GM13976 (cell line): ENCODE results near the gene FIGN.

Experiments
- DNase-seq: peaks from one replicate; pipeline ENCODE4 v3.0.0; 2012; ENCODE audit warnings: low spot score
- in situ Hi-C: fragments of 300-500 bp; cut with MboI; formaldehyde crosslinking; loops from one replicate; pipeline ENCODE4 v1.12.0; 2022; ENCODE audit warnings: low sequenced_read_pairs, mixed read lengths, inconsistent platforms; ENCODE audit not compliant: unreplicated experiment
- TF ChIP-seq, protein P1 (sequence below): IDR thresholded peaks from 2 replicates; pipeline ENCODE4 v1.5.1; 2012; ENCODE audit warnings: borderline replicate concordance, mild to moderate bottlenecking; ENCODE audit not compliant: insufficient read depth; ENCODE audit errors: extremely low read depth, missing control alignments, control extremely low read depth

Gene FIGN

DNA sequence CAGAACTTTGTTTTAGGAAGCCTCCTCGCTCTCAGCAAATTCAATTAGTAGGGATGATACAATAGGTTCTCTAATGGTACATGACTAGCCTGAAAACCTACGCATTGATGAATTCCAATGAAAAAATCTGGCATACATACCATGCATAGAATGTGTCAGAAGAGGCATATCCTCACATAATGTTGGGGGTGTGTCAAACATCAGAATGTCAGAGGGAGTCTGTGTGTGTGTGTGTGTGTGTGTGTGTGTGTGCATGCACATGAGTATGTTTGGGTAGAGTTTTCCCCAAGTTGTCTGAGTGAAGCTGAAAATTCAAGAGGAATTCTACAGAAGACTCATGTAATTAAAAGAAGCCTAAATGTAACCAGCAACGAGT lies 78.5 kb downstream of the FIGN start:
- in situ Hi-C loops = no loop called here
- TF ChIP-seq, protein P1, sequence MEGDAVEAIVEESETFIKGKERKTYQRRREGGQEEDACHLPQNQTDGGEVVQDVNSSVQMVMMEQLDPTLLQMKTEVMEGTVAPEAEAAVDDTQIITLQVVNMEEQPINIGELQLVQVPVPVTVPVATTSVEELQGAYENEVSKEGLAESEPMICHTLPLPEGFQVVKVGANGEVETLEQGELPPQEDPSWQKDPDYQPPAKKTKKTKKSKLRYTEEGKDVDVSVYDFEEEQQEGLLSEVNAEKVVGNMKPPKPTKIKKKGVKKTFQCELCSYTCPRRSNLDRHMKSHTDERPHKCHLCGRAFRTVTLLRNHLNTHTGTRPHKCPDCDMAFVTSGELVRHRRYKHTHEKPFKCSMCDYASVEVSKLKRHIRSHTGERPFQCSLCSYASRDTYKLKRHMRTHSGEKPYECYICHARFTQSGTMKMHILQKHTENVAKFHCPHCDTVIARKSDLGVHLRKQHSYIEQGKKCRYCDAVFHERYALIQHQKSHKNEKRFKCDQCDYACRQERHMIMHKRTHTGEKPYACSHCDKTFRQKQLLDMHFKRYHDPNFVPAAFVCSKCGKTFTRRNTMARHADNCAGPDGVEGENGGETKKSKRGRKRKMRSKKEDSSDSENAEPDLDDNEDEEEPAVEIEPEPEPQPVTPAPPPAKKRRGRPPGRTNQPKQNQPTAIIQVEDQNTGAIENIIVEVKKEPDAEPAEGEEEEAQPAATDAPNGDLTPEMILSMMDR = no peak
- DNase-seq = no peak

DNA sequence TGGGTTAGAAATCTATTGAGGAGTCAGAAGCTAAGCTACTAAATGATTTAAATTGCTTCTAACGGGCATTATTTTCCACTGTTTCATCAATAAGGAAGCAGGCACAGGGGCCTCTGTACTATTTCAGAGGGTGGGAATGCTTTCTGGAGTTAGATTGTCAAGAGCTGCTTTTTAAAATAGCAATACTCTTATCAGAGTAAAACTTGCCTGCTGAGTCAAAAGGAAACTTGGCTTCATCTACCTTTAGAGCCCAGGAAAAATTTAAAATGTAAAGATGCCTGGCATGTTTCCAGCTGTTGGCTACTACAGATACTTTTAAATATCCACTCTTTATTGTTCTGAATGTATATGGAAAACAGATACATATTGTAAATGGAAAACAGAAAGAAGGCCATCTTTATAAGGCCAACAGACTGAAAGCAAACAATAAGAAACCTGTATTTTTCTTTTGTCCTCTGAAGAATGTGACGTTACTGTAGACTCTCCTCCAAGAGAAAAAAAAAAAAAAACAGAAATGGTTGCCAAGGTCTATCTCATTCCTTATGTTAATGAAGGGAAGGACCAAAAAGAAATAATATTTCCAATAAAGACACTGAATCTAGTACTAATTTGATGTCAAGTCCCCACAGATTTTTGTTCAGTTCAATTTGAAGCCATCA lies 79.1 kb downstream of the FIGN start:
- no peak for DNase-seq
- TF ChIP-seq, protein P1 = no peak
- in situ Hi-C loops = no loop called here

DNA sequence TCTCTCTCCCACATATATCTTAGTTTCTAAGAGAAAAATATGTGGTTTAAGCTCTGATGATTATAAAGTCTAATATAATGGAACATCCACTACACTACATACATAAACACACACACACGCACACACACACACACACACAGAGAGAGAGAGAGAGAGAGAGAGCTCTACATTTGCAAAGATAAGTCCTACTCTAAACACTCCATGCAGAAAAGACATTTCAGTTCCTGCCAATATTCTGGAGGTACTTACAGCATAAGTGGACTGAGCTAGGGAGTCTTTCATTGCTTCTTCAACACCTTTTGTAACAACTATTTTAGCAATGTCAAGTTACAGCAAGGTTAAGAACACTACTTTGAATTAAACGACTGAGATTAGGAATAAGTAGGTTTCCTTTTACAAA lies 80.1 kb downstream of the FIGN start:
- in situ Hi-C loops = no loop called here
- TF ChIP-seq, protein P1 = no peak
- DNase-seq = no peak

DNA sequence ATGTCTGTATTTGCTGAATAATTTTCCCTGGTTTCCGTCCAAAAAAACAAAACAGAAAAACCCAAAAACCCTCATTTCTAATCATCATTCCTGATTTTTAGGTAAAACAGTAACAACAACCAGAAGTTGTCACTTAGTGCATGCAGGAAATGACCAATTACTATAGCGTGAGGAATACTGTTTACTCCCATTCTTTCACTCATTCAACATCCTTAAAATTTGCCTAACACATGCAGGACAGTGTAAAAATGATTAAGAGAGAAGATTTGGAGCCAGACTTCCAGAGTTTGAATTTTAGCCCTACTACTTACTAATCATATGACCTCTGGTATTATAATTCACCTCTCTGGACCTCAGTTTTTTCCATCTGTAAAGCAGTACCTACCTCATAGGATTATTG lies 83.1 kb downstream of the FIGN start:
- DNase-seq = no peak
- in situ Hi-C loops = no loop called here
- TF ChIP-seq, protein P1 = no peak

DNA sequence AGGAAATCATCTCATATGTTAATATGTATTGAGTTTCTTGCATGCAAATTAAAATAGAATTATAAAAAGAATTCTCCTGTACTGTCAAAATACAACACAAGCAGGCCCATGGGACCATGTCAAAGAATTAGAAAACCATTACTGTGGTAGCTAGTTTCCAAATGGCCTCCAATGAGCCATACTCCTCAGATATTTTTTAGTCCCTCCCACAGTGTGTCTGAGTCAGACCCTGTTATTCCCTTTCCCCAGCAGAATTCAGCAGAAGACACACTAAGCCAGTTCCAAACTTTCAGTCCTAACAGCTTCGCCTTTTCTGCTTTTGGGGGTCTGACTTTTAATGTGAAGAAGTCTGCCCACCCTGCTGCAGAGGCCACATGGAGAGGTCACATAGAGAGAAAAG lies 86.7 kb downstream of the FIGN start:
- TF ChIP-seq, protein P1 = no peak
- in situ Hi-C loops = no loop called here
- DNase-seq = no peak

DNA sequence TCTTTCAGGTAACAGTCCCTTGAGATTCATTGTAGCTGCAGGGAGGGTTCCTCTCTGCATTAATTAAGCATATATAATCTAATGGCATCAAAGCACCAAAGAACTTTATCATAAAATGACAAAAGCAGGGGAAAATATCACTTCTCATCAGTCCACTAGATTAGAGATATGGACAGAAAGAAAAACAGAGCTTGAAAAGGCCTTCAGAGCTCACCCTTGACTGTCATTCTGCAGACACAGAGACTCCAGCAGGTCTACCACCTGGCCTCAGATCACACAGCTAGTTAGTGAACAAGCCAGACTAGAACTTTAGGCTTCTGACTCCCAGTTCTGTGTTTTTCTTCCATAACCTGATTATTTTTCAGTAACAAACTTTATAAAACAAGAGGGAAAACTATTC lies 88.5 kb downstream of the FIGN start:
- no peak for DNase-seq
- in situ Hi-C loops = no loop called here
- TF ChIP-seq, protein P1 = no peak
